NCI-H1436 treated with DMSO at 0.1 percent for 48 hours (cell line): ENCODE measurements around the gene GPM6B.
"Not testable (repeated sequence)": the region's sequence is repeated elsewhere in the genome, so short reads cannot be mapped to it uniquely, and the experiment has no call there.

Experiments used
- DNase-seq: peaks from one replicate; lab custom pipeline; 2025; lab: John Stamatoyannopoulos, UW

Gene GPM6B

DNA sequence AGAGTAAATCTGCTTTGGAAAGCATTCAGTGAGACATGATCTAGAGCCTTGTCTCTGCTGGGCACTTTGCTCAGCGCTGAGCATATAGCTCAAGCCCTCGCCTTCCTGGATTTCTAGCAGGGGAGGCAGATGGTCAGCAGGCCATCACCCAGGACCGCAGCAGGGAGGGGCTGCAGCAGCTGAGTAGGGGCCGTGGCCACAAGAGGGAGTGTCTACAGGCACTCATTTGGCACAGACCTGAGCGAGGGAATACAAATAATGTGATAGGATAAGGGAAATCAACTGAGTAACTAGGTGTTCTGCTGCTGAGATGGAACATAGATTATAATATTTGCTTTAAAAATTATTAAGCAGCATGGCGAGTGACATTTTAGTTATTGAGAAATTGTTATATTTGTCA, 52.1 kb downstream of the GPM6B start:
- no peak for DNase-seq

DNA sequence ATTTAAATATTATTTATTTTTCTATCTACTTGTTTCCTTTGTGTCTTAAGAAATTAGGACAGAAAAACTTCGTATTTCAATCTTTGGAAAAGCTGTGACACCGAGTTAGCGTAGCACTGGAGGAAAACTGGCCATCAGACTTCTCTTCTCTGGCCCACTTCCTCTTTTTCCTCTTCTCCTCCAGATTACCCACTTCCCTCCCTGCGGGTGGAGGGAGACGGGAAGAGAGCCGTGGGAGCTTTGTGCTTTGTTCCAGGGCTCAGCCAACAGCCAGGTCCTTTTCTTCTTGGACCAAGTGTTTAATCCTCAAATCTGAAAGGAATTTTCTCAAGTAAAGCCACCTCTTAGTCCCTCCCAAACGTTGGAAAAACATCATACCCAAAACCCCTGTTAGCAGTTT, 52.6 kb downstream of the GPM6B start:
- DNase-seq: no peak

DNA sequence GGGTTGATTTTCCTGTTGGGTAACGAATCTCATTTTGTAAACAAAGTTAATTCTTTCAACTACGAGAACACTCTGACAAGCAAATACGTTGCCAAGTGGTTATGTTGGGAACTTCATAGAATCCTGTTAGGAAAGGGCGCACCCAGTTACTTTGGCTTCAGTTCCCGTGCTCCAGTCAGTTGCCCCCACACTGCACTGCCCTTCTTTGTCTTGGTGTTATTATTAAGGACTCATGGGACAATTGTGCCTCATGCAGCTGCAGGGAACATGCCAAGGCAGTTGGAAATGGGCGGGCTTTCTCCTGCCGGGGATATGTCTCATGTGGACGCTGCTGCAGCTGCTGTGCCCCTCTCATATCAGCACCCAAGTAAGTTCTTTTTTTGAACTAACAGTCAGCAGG, 53.4 kb downstream of the GPM6B start:
- no peak for DNase-seq

DNA sequence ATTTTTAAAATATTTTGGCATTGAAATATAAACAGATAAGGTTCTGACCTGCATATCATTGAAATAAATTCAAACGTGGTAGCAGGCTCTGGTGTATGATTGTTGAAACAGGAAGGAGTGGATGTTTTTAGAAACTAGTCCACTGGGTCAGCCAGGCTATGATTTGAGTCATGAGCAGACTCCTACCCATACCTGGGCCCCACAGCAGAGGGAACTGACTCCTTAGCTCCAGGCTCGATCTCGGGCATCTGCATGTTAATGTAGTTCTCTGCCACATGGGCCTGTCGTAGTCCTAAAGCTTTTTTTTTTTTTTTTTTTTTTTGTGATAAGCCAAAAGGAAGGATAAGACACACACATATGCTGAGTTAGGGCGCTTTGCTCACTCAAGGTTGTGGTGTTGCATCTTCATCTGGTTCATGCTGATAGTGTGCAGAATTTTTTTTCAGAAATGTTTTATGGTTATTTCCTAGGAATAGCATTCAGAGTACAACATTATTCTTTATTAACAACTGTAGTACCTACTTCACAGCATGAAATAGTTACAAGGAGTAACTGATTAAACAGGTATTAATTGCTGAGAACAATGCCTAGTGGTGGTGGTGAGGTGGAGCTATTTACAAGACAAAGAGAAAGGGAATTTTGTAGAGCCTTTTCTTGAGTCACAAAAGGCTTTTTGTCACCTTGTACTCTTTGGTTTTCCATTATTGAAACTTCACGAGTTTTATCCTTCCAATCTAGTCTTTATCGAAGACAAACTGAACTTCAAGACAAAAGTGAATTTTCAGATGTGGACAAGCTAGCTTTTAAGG, 55.1 kb downstream of the GPM6B start:
- DNase-seq: no peak

DNA sequence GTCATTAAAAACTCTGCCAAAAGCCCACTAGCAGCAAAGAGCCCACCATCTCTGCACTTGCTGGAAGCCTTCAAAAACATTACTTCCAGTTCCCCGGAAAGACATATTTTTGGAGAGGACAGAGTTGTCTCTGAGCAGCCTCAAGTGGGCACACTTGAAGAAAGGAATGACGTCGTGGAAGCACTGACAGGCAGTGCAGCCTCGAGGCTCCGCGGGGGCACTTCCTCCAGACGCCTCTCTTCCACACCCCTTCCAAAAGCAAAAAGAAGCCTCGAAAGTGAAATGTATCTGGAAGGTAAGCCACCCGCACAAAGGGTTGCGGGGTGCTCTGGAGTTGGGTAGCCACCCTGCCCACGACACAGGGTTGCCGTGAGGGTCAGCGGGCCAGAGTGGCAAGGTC, 56.5 kb downstream of the GPM6B start:
- DNase-seq: no peak

DNA sequence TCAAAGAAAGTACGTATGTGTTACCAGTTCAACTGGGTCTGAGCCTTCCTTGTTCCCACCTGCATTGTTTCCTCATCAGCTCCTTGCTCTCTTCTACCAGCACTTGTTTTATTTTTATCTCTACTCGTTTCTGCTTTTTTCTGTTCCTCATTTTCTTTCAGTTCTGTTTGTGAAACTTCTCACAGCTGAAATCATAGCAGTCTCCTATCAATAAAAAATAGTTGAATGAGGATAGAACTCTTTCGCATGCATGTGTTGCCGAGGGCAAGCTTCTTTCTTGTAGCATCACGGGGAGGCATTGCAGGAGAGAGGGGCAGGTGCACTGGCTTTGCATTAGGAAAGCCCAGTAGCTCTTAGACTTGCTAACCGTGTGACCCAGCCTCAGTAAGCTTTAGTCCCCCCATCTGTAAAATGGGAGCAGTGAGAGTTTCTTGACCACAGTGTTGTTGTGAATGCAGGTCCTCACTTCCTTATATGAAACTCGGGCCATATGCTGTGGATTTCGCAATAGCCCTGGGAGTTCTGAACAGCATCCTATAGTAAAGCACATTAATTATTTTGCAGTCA, 57.7 kb downstream of the GPM6B start:
- no peak for DNase-seq

DNA sequence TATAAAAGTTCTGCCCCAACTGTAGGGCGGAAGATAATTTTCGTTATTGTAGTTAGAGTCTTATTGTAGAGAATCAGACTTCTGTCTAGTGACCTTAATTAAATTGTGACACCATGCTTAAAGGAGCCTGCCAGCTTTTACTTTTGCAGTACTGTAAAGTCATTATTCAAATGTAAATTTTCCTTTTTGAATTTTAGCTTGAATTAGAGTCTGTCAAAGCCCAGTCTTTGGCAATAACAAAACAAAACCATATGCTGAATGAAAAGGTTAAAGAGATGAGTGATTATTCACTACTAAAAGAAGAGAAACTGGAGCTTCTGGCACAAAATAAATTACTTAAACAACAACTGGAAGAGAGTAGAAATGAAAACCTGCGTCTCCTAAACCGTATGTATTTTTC, 60.5 kb downstream of the GPM6B start:
- DNase-seq: no peak

DNA sequence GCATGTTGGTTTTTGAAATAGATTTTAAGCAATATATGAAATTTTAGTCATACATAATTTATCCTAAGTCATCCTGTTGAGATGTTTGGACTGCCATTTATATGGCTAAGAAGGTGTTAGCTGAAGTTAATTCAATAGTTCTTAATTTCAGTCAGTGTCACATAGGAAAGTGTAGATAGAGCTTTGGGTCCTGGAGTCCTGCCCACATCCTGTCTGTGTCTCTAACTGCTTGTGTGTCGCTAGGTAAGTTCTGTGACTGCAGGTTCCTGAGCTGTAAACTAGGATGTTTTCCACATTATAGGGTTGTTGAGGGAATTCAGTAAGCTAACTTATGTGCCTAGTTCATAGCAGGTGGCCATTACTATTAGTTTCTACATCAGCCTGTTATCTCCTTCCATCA, 61.6 kb downstream of the GPM6B start:
- no peak for DNase-seq

DNA sequence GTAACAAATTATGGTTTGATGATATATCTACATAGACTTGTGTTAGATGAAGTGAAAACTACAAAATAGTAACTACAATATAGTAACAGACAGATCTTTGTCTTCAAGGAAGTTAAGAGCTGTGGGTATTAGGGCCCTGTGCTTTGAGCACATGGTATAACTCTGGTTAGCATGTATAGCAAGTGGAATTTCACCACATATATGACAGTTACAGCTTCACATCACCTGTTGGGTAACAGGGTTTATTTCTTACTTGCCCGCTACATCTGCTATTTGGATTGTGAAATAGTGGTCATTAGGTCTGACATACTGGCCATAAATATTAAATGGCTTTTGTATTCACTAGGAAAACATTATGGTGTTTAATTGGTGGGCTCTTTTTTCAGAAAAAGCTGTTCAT, 62.1 kb downstream of the GPM6B start:
- no peak for DNase-seq

DNA sequence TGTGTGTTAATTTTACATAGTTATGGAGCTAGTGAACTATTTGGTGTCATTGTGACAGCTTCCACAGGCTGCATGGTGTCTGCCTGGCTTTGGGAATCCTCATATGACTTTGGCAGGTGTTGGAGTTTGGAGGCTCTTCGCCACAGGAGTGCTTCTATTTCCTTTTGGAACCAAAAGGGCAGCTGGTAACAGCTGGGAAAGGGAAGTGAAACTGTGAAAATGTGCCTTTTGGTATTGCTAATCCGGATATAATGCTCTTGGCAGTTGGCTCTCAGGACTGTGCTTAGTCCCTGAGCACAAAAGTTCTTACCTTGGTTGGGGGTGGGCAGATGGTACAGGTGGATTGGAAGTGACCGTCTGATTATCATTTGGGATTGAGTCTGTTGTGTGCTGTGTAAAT, 64.2 kb downstream of the GPM6B start:
- no peak for DNase-seq

DNA sequence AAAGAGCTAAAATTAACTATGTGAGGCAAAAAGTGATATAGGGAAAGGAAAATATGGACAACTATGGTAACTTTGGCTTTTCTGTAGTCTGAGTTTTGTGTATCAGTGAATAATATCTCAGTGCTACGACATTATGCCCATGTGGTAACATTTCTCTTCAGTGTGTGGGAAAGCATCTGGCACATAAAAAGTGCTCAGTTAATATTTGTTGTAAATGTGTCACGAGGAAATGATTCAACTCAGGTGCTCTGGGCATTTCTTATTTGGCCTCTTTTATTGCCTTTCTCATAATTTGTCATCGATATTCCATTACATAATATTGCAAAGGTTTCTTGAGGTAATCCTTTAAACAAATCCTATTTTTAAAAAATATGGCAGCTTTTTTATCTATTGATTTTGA, 64.8 kb downstream of the GPM6B start:
- DNase-seq: no peak

DNA sequence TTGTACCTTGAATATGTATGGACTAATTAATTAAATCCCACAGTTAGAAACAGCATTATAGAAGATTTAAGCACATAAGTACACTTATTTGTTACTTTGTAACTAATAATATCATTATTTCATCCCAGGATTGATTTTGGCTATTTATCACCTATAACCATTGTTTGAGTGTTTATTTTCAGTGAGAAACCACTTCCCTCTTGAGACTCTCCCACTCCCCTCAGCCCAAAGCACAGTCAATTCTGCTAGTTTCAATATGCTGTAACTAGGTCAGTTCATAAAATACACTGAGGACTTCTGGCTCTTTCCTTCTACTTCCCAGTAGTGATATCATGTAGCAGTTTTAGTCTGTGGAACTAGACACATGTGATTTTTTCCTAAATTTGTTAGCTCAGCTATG, 66.1 kb downstream of the GPM6B start:
- DNase-seq: no peak

DNA sequence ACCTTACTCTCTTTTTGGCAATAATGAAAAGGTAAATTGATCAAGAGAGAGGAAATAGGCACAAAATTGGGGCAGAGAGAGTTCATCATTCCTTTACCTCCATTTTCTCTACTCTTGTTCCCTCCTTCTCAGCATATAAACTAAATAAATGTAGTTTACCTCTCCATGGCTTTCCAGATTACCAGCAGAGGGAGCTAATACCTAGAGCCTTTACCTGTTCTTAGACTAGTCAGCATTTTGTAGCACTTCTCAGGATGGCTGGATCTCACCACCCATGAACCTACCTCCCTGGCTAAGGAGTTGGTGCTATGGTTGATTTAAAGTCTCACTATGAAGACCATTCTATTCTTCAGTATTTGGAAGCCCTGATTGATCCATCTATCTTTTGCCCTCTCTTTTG, 66.7 kb downstream of the GPM6B start:
- DNase-seq: no peak

DNA sequence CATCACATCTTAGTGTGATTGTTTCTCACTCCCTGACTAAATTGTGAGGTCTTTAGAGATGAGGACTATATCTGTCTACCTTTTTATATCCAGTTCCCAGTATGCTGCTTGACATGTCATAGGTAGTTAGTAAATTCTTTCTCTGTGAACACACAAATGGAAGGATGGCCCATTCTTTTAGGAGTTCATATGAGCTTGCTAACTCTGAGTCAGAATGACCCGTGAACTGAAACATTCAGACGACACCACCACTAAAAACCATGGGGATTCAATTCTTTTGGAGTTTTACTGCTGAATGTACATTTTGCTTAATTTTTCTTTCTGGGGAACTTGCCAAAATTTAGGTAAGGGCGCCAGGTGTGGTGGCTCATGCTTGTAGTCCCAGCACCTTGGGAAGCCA, 68.4 kb downstream of the GPM6B start:
- DNase-seq: no peak

DNA sequence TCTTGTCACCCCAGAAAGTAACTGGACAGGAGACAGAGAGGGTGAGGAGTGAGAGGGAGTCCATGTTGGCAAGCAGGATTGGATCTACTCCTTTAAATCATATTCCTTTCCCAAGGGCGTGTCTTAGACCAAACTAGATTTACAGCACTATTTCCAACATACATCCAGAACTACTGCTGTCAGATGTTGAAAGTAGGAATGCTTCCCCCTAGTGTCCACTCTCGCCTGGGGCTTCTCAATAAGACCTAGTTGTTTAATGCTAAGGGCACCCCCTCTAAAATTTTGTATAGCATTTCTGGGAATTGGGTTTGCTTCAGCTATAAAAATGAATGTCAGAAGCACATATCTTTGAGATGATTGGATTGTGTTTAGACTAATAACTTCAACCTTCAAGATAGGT, 69.1 kb downstream of the GPM6B start:
- no peak for DNase-seq

DNA sequence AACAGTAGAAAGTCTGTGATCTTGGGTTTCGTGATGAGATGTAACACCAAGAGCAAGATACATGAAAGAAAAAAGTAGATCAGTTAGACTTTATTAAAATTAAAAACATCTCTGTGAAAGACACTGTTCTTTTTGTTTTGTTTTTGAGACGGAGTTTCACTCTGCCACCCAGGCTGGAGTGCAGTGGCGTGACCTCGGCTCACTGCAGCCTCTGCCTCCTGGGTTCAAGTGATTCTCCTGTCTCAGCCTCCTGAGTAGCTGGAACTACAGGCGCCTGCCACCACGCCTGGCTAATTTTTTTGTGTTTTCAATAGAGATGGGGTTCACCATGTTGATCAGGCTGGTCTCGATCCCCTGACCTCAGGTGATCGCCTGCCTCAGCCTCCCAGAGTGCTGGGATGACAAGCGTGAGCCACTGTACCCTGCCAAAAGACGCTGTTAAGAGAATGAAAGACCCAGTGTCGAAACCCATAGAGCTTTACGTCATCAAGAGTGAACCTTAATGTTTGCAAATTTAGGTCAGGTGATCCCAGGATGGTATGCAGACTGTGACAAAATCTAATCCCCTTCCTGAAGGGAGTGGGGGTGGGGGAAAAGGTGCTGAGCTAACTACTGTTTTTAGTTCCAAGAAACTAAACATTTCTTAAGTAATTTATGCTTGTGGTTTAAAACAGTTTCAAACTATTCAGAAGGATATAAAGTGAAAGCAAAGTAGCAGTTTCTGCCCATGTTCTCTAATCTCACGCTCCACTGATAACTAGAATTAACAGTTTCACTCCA, 74.3 kb downstream of the GPM6B start:
- DNase-seq: no peak

DNA sequence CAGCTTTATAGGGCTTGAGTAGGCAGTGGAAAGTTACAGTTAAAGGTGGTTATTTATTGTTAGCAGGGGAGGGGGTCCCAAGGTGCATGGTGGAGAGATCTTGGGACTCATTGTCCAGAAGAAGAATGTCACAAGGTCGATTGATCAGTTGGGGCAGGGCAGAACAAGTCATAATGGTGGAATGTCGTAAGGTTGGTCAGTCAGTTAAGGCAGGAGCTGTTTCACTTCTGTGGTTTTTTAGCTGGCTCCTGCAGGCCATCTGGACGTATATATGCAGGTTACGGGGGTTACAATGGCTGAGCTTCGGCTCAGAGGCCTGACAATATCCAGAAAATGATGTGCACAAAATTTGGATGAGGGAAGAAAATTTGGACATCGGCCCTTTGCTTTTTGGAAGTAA, 75.2 kb downstream of the GPM6B start:
- DNase-seq: no peak

DNA sequence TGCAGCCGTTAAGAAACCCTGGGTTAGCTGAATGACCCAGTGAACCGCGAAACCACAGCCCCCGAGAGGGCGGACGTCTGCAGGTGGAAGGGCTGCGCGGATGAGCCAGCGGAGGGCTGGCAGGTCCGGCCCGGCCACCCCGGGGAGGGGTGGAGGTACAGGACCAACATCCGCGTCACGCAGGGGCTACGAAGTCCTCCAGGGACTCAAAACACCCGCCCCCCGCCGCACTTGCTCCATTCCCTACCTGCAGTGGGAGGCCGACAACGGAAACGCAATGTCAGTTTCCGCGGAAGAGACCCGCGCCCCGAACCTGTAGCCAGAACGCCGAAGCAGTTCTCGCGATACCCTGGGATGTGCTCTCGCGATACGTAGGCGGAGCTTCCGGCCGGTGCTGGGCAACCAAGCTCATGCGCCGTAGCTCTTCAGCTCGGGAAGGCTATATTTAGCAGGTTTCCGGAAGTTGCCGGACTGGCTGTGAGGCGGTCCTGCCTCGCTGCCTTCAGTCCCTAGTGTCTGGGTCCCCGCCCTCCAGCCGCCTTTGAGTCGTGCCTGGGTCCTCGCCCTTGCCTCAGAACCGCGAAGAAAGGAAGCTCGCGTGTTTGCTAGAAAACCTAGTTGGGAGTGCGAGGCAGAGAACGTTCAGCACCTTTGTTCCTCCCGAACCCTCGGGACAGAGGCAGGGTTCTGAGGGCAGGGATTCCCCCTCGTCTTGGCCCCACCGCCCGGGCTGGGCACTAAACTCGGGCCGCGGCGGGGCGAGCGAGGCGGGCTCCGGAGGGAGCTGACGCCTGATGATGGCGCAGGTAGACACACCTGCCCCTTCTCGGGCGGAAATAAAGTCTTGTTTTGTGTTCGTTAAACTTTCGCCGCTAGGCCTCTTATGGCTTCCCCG, 82.4 kb downstream of the GPM6B start, which contains the start of the genes OFD1 and TRAPPC2:
Gene OFD1 (plus strand): TSS at position 471 of the 895 bp plus-strand sequence. CDS start 324 bp downstream, at position 795.
Gene TRAPPC2 (minus strand): TSS at position 343 of the 895 bp plus-strand sequence. CDS start 14,657 bp downstream, outside the sequence.
- DNase-seq: peak; percentile 65

DNA sequence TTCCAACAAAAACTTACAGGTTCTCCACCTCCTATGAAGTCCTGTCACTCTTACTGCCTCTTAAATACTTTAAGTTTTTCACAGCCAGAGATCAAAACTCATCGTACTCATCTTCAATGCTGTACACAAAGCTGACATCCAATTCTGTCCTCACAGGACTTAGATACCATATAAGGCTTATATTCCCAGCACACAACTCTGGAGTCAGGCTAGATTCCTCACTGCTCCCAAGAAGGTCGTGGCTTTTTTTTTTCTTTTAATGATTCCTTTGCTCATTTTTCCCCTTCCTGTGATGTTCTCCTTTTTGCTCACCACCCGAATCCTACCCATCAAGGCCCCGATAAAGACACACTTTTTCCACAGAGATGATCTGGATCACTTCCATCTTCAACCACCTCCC, 83.4 kb downstream of the GPM6B start:
- DNase-seq: no peak

DNA sequence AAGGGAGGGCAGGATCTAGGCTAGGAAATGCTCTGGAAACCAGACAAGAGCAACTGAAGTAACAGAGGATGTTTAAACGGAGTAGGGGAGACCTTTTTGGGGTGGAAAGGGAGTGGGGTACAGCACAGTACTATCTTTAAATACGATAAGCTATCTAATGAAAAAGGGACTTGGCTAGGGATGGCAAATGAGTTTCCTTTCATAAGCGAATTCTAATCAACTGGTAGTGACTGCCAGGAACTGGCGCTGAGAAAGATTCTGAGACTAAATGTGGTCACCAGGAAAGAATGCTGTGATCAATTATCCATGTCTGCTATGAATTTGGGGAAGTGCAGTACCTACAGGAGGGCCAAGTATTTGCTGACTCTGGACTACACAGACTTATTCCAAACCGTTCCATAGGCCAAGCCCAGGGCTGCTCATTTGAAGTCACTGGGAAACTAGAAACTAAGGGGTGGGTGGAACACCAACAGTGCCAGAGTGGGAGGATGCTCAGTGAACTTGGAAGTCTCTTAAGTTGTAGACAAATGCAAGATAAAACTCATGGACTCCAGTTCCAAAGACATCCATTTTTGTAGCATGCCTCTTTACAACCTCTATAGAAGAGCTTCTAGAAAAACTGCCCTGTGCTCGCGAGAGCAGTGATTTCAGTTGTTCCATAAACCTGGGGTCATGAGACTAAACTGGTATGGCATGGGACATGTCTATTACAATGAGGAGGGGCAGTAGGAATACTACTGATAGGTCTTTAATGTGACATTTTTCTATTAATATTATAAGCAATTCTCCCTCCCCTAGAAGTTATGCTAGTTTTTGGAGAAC, 84.4 kb downstream of the GPM6B start:
- DNase-seq: no peak

DNA sequence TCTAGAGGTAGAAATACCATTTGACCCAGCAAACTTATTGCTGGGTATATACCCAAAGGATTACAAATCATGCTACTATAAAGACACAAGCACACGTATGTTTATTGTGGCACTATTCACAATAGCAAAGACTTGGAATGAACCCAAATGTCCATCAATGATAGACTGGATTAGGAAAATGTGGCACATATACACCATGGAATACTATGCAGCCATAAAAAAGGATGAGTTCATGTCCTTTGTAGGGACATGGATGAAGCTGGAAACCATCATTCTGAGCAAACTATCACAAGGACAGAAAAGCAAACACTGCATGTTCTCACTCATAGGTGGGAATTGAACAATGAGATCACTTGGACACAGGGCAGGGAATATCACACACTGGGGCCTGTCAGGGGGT, 86.4 kb downstream of the GPM6B start:
- not testable (repeated sequence) for DNase-seq
